GM18951 (cell line): ENCODE results near the gene PCSK4.

Experiments
- POLR2A ChIP-seq: IDR thresholded peaks from 4 replicates; pipeline ENCODE4 v1.6.1; 2011; ENCODE audit warnings: mild to moderate bottlenecking; ENCODE audit not compliant: insufficient read length, insufficient read depth; ENCODE audit errors: extremely low read depth
- in situ Hi-C: fragments of 300-500 bp; cut with MboI; formaldehyde crosslinking; loops from one replicate; pipeline ENCODE4 v1.12.0; 2022; ENCODE audit warnings: low sequenced_read_pairs, mixed read lengths, inconsistent platforms; ENCODE audit not compliant: unreplicated experiment

Gene PCSK4

GRCh38 chr19:1451916-1452801 lies 38.0 kb downstream of the PCSK4 start:
- no peak for TF ChIP-seq POLR2A
- in situ Hi-C loops, result no loop called here

DNA sequence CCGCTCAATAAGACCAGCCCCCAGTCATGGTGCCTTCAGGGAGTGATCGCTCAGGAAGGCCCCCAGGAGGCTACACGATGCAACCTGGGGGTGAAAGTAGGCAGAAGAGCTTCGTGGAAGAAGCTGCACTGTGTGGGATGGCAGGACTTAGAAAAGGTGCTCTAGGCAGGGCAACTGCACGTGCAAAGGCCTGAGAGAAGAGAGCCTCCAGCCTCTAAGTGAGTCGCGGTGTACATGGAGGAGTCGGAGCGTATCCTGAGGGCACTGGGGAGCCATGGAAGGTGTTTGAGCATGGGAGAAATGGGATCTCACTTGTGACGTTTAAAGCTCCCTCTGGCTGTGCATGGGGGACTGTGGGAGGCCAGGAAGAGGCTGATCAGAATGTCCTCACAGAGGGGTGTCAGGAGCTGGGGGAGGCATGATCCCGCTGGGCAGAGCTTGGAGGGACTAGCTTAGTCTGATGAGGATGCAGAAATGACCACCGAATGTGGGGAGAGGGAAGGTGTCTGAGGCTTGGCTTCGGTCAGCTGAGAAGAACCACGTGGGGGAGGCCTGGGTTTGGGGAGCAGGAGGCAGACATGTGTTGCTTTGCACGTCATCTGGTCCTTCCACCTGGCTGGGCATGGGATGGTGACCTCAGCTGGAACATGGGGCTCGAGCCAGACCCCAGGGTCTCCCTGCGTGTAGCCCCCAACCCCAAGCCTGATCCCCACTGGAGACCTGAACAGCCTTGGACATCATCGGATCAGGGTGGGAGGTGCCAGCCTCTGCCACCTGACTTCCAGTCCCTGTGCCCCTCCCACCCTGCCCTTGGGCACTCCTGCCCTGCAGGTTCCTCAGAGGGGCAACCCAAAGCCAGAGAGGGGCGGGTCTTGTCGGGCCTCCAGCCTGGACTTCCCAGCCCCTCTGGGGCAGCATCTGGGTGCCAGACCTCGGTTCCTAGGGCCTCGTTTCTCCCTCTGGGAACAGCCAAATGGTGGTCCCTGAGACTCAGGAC lies 39.1 kb downstream of the PCSK4 start:
- no peak for TF ChIP-seq POLR2A
- in situ Hi-C loops, result no loop called here

GRCh38 chr19:1449467-1450442 lies 40.4 kb downstream of the PCSK4 start, which contains the start of gene APC2:
Gene APC2 (plus strand): TSS chr19:1450121. CDS start chr19:1453002, 2,881 bp downstream.
- in situ Hi-C loops, result no loop called here
- TF ChIP-seq POLR2A, result no peak

- in situ Hi-C loops, result no loop called here
- TF ChIP-seq POLR2A, result no peak
These were observed 42.2 kb downstream of the PCSK4 start for GRCh38 chr19:1447944-1448343.

DNA sequence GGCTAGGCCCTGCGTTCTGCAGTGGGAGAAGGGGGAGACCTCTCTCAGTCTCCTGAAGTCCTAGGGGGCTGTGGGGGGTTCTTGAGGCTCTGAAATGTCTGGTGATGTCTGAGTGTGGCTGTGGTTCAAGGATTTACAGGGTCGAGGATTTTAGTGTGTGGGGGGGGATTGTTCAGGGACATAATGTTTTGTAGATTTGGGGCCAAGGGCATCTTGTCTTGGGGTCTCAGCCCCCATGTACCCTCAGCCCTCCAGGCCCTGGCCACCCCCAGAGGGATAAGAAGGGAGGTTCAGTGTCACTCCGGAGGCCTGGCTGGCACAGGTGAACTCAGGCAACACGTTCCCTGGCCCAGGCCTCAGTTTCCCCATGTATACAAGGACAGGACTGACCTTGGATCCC lies 42.6 kb downstream of the PCSK4 start:
- in situ Hi-C loops, result no loop called here
- TF ChIP-seq POLR2A, result no peak

DNA sequence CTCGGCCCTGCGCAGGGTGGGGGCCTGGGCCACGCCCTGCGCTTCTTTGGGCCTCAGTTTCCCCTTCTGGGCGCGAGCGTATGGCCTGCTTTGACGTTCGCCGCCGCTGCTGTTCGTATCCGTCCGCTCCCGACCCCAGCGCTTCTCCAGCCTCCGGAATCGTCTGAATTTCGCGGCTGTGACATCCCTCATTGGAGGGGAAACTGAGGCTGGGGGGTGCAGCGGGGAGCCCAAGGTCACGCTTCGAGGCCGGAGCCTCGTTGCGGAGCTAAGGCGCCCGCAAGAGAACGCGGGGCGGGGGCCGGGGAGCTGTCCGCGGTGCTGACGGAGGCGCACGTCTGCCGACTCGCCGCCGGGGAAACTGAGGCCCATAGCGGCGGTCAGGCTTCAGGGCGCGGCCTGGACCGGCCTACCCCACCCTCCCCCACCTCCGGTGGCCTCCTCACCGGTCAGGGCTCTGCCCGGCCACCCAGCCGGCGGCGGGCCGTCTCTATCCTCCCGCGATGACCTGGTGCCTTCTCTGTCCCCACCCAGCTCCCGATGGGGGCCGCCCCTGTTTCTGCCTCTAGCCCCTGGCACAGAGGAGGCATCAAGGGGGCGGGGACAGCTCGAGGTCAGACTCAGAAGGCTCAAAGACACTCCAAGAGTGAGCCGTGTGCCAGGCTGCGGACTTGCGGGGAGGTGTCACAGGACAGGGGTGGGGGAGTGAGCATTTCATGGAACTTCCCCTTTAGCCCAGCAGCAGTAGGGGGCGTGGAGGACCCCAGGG lies 43.3 kb downstream of the PCSK4 start:
- in situ Hi-C loops, result no loop called here
- no peak for TF ChIP-seq POLR2A

GRCh38 chr19:1445932-1446712 lies 44.0 kb downstream of the PCSK4 start:
- in situ Hi-C loops, result no loop called here
- no peak for TF ChIP-seq POLR2A

DNA sequence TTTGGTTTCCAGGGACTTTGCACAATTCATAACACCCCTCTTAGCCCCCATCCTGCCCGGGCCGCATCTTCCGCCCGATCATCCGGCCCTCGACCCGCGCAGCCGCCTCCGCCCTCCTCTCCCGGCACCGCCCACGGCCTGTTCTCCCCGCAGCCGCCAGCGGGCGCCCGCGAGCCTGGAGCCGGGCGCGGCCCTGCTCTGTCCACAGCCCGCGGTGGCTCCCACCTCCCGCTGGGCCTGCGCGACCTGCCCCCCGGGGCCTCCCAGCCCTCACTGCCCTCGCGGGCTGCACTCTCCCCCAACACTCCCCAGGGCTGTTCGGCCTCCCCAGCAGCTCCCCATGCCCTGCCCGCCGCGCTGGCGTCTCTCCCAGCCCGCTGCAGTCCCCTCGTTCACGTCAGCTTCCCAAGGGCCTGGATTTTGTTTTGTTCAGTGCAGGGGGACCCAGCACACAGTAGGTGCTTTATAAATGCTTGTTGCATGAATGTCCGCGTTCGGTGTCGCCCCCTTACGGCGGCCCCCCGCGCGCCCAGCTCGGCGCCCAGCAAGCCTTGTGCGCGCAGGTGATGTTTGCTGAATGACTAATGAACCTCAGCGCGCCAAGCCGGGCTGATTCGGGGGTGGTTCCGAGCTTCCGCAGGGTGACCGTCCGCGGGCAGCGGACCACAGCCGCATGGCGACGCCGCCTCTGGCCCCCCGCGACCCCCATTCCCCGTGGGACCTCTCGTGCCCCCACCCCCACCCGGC lies 44.8 kb downstream of the PCSK4 start:
- in situ Hi-C loops, result no loop called here
- TF ChIP-seq POLR2A, result no peak

- TF ChIP-seq POLR2A, result no peak
- in situ Hi-C loops, result no loop called here
These were observed 48.3 kb downstream of the PCSK4 start for GRCh38 chr19:1441677-1442438.

- in situ Hi-C loops, result no loop called here
- no peak for TF ChIP-seq POLR2A
These were observed 49.1 kb downstream of the PCSK4 start for GRCh38 chr19:1441022-1441426.
